ENCODE measurements around the gene TNFRSF9. TPM values are rescaled to one million over a fixed set of nuclear protein-coding genes. Genes with fewer than 3 reads are reported as not detected.
"Not testable (repeated sequence)": the region's sequence is repeated elsewhere in the genome, so short reads cannot be mapped to it uniquely, and the experiment has no call there.

The TNFRSF9 gene
- total and polyA plus RNA-seq, 2 donors (not counting 3 experiments of a cell fraction or from before 2014, with no cell fraction given), result 0.15 to 0.22 TPM

DNA sequence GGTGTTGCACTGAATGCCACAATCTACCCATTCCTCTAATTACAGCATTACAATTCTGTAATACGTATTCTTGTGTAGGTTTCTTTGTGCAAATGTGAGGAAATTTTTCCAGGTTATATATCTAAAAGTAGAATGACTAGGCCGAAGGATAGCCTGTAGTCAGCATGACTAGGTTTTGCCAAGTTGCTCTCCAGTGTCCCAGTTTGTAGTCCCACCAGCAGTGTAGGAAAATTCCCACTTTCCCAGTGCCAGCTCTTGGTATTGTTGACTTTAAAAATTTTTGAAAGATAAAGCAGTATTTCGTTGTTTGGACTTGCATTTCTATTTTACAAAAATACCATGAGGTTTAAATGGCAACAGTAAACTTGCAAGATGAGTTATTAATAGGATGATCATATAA, 23.8 kb upstream of the TNFRSF9 start:
- H3K9ac ChIP-seq (replicated peaks; ENCODE audit: extremely low read depth, insufficient read depth, low read length), result no peak overlapping the region
- H3K9me1 ChIP-seq (replicated peaks; ENCODE audit: control insufficient read depth, extremely low read depth, insufficient read depth, low read length), result no peaks in the 10 kb centered on the region
- no TSS peak for BruUV-seq (replicated peaks)
- dilution Hi-C loops (cut with MboI; ENCODE audit: extremely low pct_ligation_motif_present, low sequenced_read_pairs) (no loop called here), intact Hi-C loops (cut with micrococcal nuclease) (loop anchor here (5.0 kb wide), 1 partner anchor 182 kb away; the partner anchor contains the start of gene PER3)
- no peak overlapping the region for H3K4me2 ChIP-seq (ENCODE audit: insufficient read depth, low read length)
- H3K27me3 ChIP-seq (ENCODE audit: control insufficient read depth in 2 of 2, insufficient read depth in 2 of 2, low read length in 2 of 2), result no peaks in the 10 kb centered on the region
- peaks cover 14% of the 10 kb centered on the region for H3K4me1 ChIP-seq (ENCODE audit: control insufficient read depth, extremely low read depth, insufficient read depth, low read length)
- ChIA-PET CTCF (interaction anchor here (0.9 kb wide), 1 partner anchor 11 kb away, joined by 5 read pairs; no protein-coding TSS in a partner anchor), POLR2A (no interaction called here)
- no peak for TF ChIP-seq FOS (IDR thresholded peaks at IDR 0.05; ENCODE audit: borderline replicate concordance, insufficient read depth, low read length)
- no peak for TF ChIP-seq GATA2 (IDR thresholded peaks at IDR 0.05; ENCODE audit: insufficient read depth, insufficient read length, low read depth, low read length)
- TF ChIP-seq, protein P1, sequence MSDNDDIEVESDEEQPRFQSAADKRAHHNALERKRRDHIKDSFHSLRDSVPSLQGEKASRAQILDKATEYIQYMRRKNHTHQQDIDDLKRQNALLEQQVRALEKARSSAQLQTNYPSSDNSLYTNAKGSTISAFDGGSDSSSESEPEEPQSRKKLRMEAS (IDR thresholded peaks at IDR 0.05; ENCODE audit: insufficient read depth, insufficient read length), result no peak
- TF ChIP-seq POLR2AphosphoS5 (IDR thresholded peaks at IDR 0.05; ENCODE audit: insufficient read depth, low read depth, low read length), result no peak
- no peak for TF ChIP-seq MYC (IDR thresholded peaks at IDR 0.05; ENCODE audit: low read depth, low read length)
- TF ChIP-seq JUN (IDR thresholded peaks at IDR 0.05; ENCODE audit: borderline replicate concordance, insufficient read depth, insufficient read length, low read depth), result no peak
- no peak for DNase-seq (ENCODE audit: low read depth, low spot score)
- peaks cover 45% of the 10 kb centered on the region for H3K79me2 ChIP-seq (ENCODE audit: control insufficient read depth, insufficient read depth, low read length)
- peaks cover 16% of the 10 kb centered on the region in 2 experiments for H3K36me3 ChIP-seq (ENCODE audit: control insufficient read depth in 2 of 2, extremely low read depth in 1 of 2, insufficient read depth in 2 of 2, low read length in 2 of 2)
- H2AFZ ChIP-seq (ENCODE audit: low read depth, low read length), result no peak overlapping the region
- no peak overlapping the region for H3K4me3 ChIP-seq (replicated peaks in 1 of 3; ENCODE audit: insufficient read depth in 1 of 3, low read depth in 1 of 3, low read length in 3 of 3)
- no peak for FAIRE-seq
- no peak overlapping the region for H3K27ac ChIP-seq (ENCODE audit: insufficient read depth, low read depth, low read length)
- no peaks in the 10 kb centered on the region for H3K9me3 ChIP-seq (replicated peaks; ENCODE audit: control insufficient read depth, insufficient read depth, low read length)
- peaks cover 2% of the 10 kb centered on the region for H4K20me1 ChIP-seq (replicated peaks; ENCODE audit: control insufficient read depth, extremely low read depth, insufficient read depth, low read length)

DNA sequence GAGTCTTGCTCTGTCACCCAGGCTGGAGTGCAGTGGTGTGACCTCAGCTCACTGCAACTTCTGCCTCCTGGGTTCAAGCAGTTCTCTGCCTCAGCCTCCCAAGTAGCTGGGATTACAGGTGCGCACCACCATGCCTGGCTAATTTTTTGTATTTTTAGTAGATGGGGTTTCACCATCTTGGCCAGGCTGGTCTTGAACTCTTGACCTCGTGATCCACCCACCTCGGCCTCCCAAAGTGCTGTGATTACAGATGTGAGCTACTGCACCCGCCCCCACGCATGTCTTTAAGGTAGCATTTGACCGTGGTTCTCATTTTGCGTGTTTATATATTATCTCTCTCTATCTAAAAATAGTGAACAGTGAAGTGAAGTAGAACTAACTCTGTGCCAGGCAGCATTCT, 23.2 kb upstream of the TNFRSF9 start:
- BruUV-seq (replicated peaks); H3K9ac ChIP-seq (replicated peaks; ENCODE audit: extremely low read depth, insufficient read depth, low read length); H3K9me3 ChIP-seq (replicated peaks; ENCODE audit: control insufficient read depth, insufficient read depth, low read length); H3K9me1 ChIP-seq (replicated peaks; ENCODE audit: control insufficient read depth, extremely low read depth, insufficient read depth, low read length); H3K4me2 ChIP-seq (ENCODE audit: insufficient read depth, low read length); H3K27me3 ChIP-seq (ENCODE audit: control insufficient read depth in 2 of 2, insufficient read depth in 2 of 2, low read length in 2 of 2); H4K20me1 ChIP-seq (replicated peaks; ENCODE audit: control insufficient read depth, extremely low read depth, insufficient read depth, low read length); CTCF ChIA-PET; H3K4me3 ChIP-seq (replicated peaks in 1 of 3; ENCODE audit: insufficient read depth in 1 of 3, low read depth in 1 of 3, low read length in 3 of 3); POLR2A ChIA-PET; FAIRE-seq; H3K27ac ChIP-seq (ENCODE audit: insufficient read depth, low read depth, low read length); dilution Hi-C loops (cut with MboI; ENCODE audit: extremely low pct_ligation_motif_present, low sequenced_read_pairs); H2AFZ ChIP-seq (ENCODE audit: low read depth, low read length); DNase-seq (ENCODE audit: low read depth, low spot score): not testable (repeated sequence)
- intact Hi-C loops (cut with micrococcal nuclease), result loop anchor here (5.0 kb wide), 1 partner anchor 182 kb away; the partner anchor contains the start of gene PER3
- peaks cover 45% of the 10 kb centered on the region for H3K79me2 ChIP-seq (ENCODE audit: control insufficient read depth, insufficient read depth, low read length)
- H3K36me3 ChIP-seq (ENCODE audit: control insufficient read depth in 2 of 2, extremely low read depth in 1 of 2, insufficient read depth in 2 of 2, low read length in 2 of 2), result peaks cover 12 to 15% of the 10 kb centered on the region in 2 experiments
- H3K4me1 ChIP-seq (ENCODE audit: control insufficient read depth, extremely low read depth, insufficient read depth, low read length), result peaks cover 14% of the 10 kb centered on the region

GRCh38 chr1:7963378-7963730, 22.7 kb upstream of the TNFRSF9 start:
- H2AFZ ChIP-seq (ENCODE audit: low read depth, low read length); H3K9me3 ChIP-seq (replicated peaks; ENCODE audit: control insufficient read depth, insufficient read depth, low read length); H3K9me1 ChIP-seq (replicated peaks; ENCODE audit: control insufficient read depth, extremely low read depth, insufficient read depth, low read length); H3K27me3 ChIP-seq (ENCODE audit: control insufficient read depth in 2 of 2, insufficient read depth in 2 of 2, low read length in 2 of 2); H3K9ac ChIP-seq (replicated peaks; ENCODE audit: extremely low read depth, insufficient read depth, low read length); FAIRE-seq; dilution Hi-C loops (cut with MboI; ENCODE audit: extremely low pct_ligation_motif_present, low sequenced_read_pairs); H3K27ac ChIP-seq (ENCODE audit: insufficient read depth, low read depth, low read length); H3K4me2 ChIP-seq (ENCODE audit: insufficient read depth, low read length); H3K4me3 ChIP-seq (replicated peaks in 1 of 3; ENCODE audit: insufficient read depth in 1 of 3, low read depth in 1 of 3, low read length in 3 of 3); POLR2A ChIA-PET; DNase-seq (ENCODE audit: low read depth, low spot score); BruUV-seq (replicated peaks); H4K20me1 ChIP-seq (replicated peaks; ENCODE audit: control insufficient read depth, extremely low read depth, insufficient read depth, low read length): not testable (repeated sequence)
- H3K4me1 ChIP-seq (ENCODE audit: control insufficient read depth, extremely low read depth, insufficient read depth, low read length), result peaks cover 14% of the 10 kb centered on the region
- intact Hi-C loops (cut with micrococcal nuclease), result loop anchor here (5.0 kb wide), 1 partner anchor 181 kb away; the partner anchor contains the start of gene PER3
- CTCF ChIA-PET, result interaction anchor here (0.7 to 1.1 kb wide), 2 partner anchors 114 to 352 kb away, joined by 3 read pairs; no protein-coding TSS in a partner anchor
- H3K79me2 ChIP-seq (ENCODE audit: control insufficient read depth, insufficient read depth, low read length), result peaks cover 45% of the 10 kb centered on the region
- peaks cover 10 to 13% of the 10 kb centered on the region in 2 experiments for H3K36me3 ChIP-seq (ENCODE audit: control insufficient read depth in 2 of 2, extremely low read depth in 1 of 2, insufficient read depth in 2 of 2, low read length in 2 of 2)
